C4-2B (cell line): ENCODE results near the gene DAP.

Experiments
- H3K27ac ChIP-seq: fragments of 450-650 bp; 2 replicates; pipeline ENCODE4 v1.5.1; 2017
- ZFX ChIP-seq: fragments of 450-650 bp; IDR thresholded peaks from 2 replicates; pipeline ENCODE4 v1.6.1; 2017
- TF ChIP-seq, protein P1 (sequence below): fragments of 450-650 bp; conservative IDR thresholded peaks from 2 replicates; pipeline ENCODE4 v1.5.1; 2017; ENCODE audit warnings: mild to moderate bottlenecking

The DAP gene

DNA sequence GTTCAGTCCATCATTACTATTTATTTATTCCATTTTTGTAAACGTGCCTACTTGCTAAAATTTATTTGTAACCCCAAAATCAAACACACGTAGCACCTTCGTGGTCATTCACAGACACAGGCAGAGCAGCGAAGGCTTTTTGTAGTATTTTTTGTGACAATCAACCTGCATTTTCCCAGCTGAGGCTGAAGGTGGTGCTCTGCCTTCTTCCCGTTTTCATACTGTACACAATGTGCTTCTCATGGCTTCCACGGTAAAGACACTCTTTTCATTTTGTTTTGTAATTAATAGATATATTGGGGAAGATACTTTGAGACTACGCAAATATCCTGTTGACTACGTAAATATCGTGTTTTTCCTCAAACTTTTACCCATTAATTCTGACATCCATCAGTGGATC is 19.4 kb downstream of the DAP start:
- no peak overlapping the region for H3K27ac ChIP-seq
- no peak for TF ChIP-seq ZFX
- TF ChIP-seq, protein P1, sequence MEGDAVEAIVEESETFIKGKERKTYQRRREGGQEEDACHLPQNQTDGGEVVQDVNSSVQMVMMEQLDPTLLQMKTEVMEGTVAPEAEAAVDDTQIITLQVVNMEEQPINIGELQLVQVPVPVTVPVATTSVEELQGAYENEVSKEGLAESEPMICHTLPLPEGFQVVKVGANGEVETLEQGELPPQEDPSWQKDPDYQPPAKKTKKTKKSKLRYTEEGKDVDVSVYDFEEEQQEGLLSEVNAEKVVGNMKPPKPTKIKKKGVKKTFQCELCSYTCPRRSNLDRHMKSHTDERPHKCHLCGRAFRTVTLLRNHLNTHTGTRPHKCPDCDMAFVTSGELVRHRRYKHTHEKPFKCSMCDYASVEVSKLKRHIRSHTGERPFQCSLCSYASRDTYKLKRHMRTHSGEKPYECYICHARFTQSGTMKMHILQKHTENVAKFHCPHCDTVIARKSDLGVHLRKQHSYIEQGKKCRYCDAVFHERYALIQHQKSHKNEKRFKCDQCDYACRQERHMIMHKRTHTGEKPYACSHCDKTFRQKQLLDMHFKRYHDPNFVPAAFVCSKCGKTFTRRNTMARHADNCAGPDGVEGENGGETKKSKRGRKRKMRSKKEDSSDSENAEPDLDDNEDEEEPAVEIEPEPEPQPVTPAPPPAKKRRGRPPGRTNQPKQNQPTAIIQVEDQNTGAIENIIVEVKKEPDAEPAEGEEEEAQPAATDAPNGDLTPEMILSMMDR = peak; percentile 44

- no peak for TF ChIP-seq ZFX
- TF ChIP-seq, protein P1 = no peak
- no peak overlapping the region for H3K27ac ChIP-seq
These were observed 20.6 kb downstream of the DAP start for GRCh38 chr5:10740384-10740783.

GRCh38 chr5:10737880-10738279 is 23.2 kb downstream of the DAP start:
- no peak overlapping the region for H3K27ac ChIP-seq
- no peak for TF ChIP-seq ZFX
- TF ChIP-seq, protein P1 = no peak

DNA sequence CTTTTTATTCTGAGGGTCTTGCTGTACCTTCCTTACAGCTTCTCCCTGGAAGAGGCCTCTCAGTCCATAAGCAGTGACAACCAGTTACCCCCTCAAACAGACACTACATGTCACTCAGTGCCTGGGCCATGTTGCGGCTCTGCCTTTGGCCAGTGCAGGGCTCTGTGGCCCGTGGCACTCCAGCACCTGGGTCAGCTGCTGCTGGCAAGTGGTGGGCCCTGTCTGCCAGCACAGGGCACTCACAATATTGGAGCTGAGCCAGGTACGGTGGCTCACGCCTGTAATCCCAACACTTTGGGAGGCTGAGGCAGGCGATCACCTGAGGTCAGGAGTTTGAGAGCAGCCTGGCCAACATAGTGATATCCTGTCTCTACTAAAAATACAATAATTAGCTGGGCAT is 24.2 kb downstream of the DAP start:
- TF ChIP-seq ZFX = no peak
- TF ChIP-seq, protein P1 = no peak
- no peak overlapping the region for H3K27ac ChIP-seq

DNA sequence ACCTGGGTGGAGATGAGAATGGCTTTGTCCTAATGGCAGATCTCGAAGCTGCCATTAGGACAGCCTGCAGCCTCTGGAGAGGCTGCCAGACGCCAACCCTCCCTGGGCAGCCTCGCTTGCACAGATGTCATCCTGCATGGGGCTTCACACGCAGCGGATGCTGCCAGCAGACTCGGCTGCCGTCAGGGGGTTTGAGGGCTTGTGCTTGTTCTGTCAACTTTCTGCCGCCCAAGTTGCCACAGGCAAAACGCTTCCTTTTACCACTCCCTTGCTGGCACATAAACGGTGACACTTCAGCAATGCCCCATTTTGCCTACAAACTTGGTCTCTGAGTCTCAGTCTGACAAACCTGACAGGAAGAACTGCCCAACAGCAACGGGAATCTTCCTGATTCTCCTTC is 24.7 kb downstream of the DAP start:
- TF ChIP-seq, protein P1 = no peak
- no peak for TF ChIP-seq ZFX
- H3K27ac ChIP-seq = no peak overlapping the region

DNA sequence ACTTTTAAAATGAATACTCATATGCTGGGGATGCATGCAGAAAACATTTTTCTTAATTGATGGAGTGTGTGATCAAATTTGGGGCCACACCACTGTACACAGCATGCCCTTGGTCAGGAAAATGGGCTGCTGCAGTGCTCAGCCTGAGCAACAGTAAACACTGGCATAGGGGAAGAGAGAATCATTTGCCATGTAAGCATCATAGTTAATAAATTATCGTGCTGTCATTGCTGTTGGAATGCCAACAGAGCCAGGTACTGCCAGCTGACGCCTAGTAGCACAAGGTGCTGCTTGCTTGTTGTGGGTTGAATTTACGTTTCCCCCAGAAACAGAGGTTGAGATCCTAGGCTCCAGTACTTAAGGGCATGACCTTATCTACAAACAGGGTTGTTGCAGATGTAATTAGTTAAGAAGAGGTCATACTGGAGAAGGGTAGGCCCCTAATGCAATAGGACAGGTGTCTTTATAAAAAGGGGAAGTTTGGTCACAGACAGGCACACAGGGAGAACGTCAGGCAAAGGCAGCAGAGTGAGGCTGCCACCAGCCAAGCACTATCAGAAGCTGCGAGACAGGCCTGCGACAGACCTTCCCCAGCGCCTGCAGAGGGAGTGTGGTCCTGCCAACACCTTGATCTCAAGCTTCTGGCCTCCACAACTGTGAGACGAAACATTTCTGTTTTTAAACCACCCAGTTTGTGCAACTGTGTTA is 25.3 kb downstream of the DAP start:
- no peak overlapping the region for H3K27ac ChIP-seq

GRCh38 chr5:10734832-10735523 is 26.1 kb downstream of the DAP start:
- no peak for TF ChIP-seq ZFX
- TF ChIP-seq, protein P1 = no peak
- no peak overlapping the region for H3K27ac ChIP-seq

More for the DNA sequence above, 25.3 kb downstream of the DAP start:
- no peak for TF ChIP-seq ZFX
- TF ChIP-seq, protein P1 = no peak
